MM.1S (cell line): Measurements from ENCODE around the gene ZMIZ1.

Experiments
- CTCF ChIP-seq: fragments of 300-600 bp; sonication (generic); IDR thresholded peaks from 2 replicates; pipeline ENCODE4 v1.5.1; 2016; ENCODE audit warnings: antibody characterized with exemption, low read length, mixed read lengths
- EZH2 ChIP-seq: fragments of 300-600 bp; sonication (generic); optimal IDR thresholded peaks from 2 replicates; pipeline ENCODE3; 2017; ENCODE audit warnings: low read depth, mild to moderate bottlenecking, antibody characterized with exemption, low read length, mixed read lengths
- EZH2phosphoT487 ChIP-seq: fragments of 300-600 bp; sonication (generic); IDR thresholded peaks from 2 replicates; pipeline ENCODE4 v1.6.1; 2018; ENCODE audit warnings: antibody characterized with exemption, low read length

- no peak for TF ChIP-seq CTCF
- TF ChIP-seq EZH2phosphoT487 = no peak
- no peak for TF ChIP-seq EZH2
These were observed 205.7 kb downstream of the ZMIZ1 start for GRCh38 chr10:79274279-79275104.
